Fibroblast of lung (primary cell): ENCODE results near the gene KREMEN2. TPM values are rescaled to one million over a fixed set of nuclear protein-coding genes. Genes with fewer than 3 reads are reported as not detected.
A peak's percentile ranks its signal among the peaks of the same experiment; 100 is the strongest.

ENCODE experiments used
- DNase-seq, 2 donors: peaks; one replicate each; pipeline versions ENCODE4 v3.0.0 to v3.0.0-alpha.2; 2010; ENCODE audit warnings: low read depth in 2 of 2
- H2AFZ ChIP-seq: 2 replicates; pipeline ENCODE4 v1.5.1; 2012; ENCODE audit warnings: low read length, control low read depth, inconsistent platforms
- H3K27ac ChIP-seq: 2 replicates; pipeline ENCODE4 v1.5.1; 2011; ENCODE audit warnings: low read length, control low read depth; ENCODE audit not compliant: insufficient read depth
- H3K27me3 ChIP-seq: 2 replicates; pipeline ENCODE4 v1.5.1; 2011; ENCODE audit warnings: mild to moderate bottlenecking, low read length; ENCODE audit not compliant: control insufficient read depth, insufficient read depth
- H3K36me3 ChIP-seq: 2 replicates; pipeline ENCODE4 v1.5.1; 2011; ENCODE audit warnings: low read length; ENCODE audit not compliant: control insufficient read depth, insufficient read depth
- H3K4me1 ChIP-seq: 2 replicates; pipeline ENCODE4 v1.5.1; 2011; ENCODE audit warnings: low read length; ENCODE audit not compliant: control insufficient read depth, insufficient read depth; ENCODE audit errors: extremely low read depth
- H3K4me2 ChIP-seq: 2 replicates; pipeline ENCODE4 v1.5.1; 2011; ENCODE audit warnings: low read length, control low read depth; ENCODE audit not compliant: insufficient read depth; ENCODE audit errors: extremely low read depth
- H3K4me3 ChIP-seq, 4 experiments: fragments of 200-600 bp in 1 of 4; sonication (generic) in 1 of 4; replicated peaks in 1 of 4; 2 replicates each; pipeline ENCODE4 v1.5.1; 2011 to 2016; ENCODE audit warnings: low read length in 4 of 4, low read depth in 3 of 4, mild to moderate bottlenecking in 3 of 4, control low read depth in 2 of 4, inconsistent platforms in 1 of 4, mixed read lengths in 1 of 4; ENCODE audit not compliant: insufficient read depth in 1 of 4; ENCODE audit errors: control extremely low read depth in 1 of 4
- H3K79me2 ChIP-seq: 2 replicates; pipeline ENCODE4 v1.5.1; 2012; ENCODE audit warnings: mild to moderate bottlenecking, low read length, inconsistent platforms; ENCODE audit not compliant: control insufficient read depth, insufficient read depth
- H3K9ac ChIP-seq: 2 replicates; pipeline ENCODE4 v1.5.1; 2011; ENCODE audit warnings: mild to moderate bottlenecking, low read length, control low read depth; ENCODE audit not compliant: insufficient read depth
- H3K9me3 ChIP-seq: 2 replicates; pipeline ENCODE4 v1.5.1; 2012; ENCODE audit warnings: low read depth, low read length; ENCODE audit not compliant: control insufficient read depth, insufficient read depth
- H4K20me1 ChIP-seq: 2 replicates; pipeline ENCODE4 v1.5.1; 2011; ENCODE audit warnings: low read length; ENCODE audit not compliant: control insufficient read depth, insufficient read depth; ENCODE audit errors: extremely low read depth
- CTCF ChIP-seq, 2 donors: IDR thresholded peaks in 1 of 2; conservative IDR thresholded peaks in 1 of 2; 1 replicate in 1 of 2; 2 replicates in 1 of 2; pipeline ENCODE4 v1.5.1; 2011 to 2012; ENCODE audit warnings: low read length in 2 of 2, control low read depth in 1 of 2, inconsistent platforms in 1 of 2, low read depth in 1 of 2, mild to moderate bottlenecking in 1 of 2
- EZH2 ChIP-seq: IDR thresholded peaks from 2 replicates; pipeline ENCODE4 v1.5.1; 2012; ENCODE audit warnings: low read length, control low read depth, mild to moderate bottlenecking; ENCODE audit errors: missing control alignments
- polyA plus RNA-seq, 2 donors: library from polyadenylated mRNA; depleted of rRNA in 1 of 2; stranded (reverse) in 1 of 2; unstranded in 1 of 2; fragments of >200 nt; gene quantifications; 2 replicates each; pipeline ENCODE4 v1.2.1, GENCODE V29; 2011 to 2012; ENCODE audit warnings: missing spikeins in 1 of 2
- total RNA-seq: library from RNA; depleted of rRNA; stranded (reverse); fragments of >200 nt; gene quantifications from 2 replicates; pipeline ENCODE4 v1.2.1, GENCODE V29; 2014

KREMEN2 gene
- total and polyA plus RNA-seq, 2 donors (not counting 1 experiment from before 2014, with no cell fraction given) = not detected

DNA sequence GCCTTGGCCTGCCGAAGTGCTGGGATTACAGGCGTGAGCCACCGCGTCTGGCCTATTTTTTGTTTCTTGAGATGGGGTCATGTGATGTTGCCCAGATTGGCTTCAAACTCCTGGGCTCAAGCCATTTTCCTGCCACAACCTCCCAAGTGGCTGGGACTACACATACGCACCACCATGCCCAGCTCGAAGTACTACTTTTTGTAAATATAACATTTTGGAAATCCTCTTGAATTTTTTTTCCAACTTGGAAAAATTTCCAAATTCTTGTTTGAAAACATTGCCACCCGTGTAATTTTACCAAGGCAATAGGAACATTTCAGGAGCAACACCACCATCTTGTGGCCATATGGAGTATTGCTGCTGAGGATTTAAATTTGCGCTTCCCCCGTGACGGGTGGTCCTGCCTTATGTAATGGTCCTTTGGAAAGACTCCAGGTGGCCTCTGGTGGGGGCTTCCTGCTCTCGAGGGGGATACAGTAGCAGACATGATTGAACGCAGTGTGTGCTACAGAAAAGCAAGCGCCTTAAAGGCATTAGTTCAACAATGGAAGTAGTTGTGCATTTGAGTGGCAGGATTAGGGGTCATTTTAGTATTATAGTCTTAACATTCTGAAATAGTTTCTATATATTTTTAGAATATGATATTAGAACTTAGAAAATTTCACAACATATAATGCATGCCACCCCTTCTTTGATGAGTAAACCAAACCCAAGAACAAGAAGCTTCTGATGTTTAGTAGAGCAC lies 44.4 kb upstream of the KREMEN2 start:
- peak; percentile 54 to 80 for DNase-seq
- no peaks in the 10 kb centered on the region for H3K27me3 ChIP-seq
- no peak overlapping the region for H3K9ac ChIP-seq
- no peaks in the 10 kb centered on the region for H3K9me3 ChIP-seq
- no peaks in the 10 kb centered on the region for H3K4me1 ChIP-seq
- H3K4me2 ChIP-seq = no peak overlapping the region
- no peak overlapping the region for H3K4me3 ChIP-seq
- peak; percentile 85 to 89 for TF ChIP-seq CTCF (conservative IDR thresholded peaks at IDR 0.05 in 1 of 2, IDR thresholded peaks at IDR 0.05 in 1 of 2; ENCODE audit: low read depth in 1 of 2, low read length in 2 of 2)
- no peak for TF ChIP-seq EZH2
- no peak overlapping the region for H2AFZ ChIP-seq
- peaks cover 3% of the 10 kb centered on the region for H3K36me3 ChIP-seq
- H3K79me2 ChIP-seq = no peaks in the 10 kb centered on the region
- H4K20me1 ChIP-seq = no peaks in the 10 kb centered on the region
- H3K27ac ChIP-seq = no peak overlapping the region

- no peak for DNase-seq
- Histone ChIP-seq H3K79me2 (no peaks in the 10 kb centered on the region), H3K27ac (no peak overlapping the region), H2AFZ (no peak overlapping the region), H3K36me3 (peaks cover 3% of the 10 kb centered on the region), H3K9ac (no peak overlapping the region), H3K4me1 (peaks cover 3% of the 10 kb centered on the region), H3K4me3 (no peak overlapping the region), H3K9me3 (no peaks in the 10 kb centered on the region), H3K4me2 (no peak overlapping the region), H4K20me1 (no peaks in the 10 kb centered on the region), H3K27me3 (no peaks in the 10 kb centered on the region)
- no peak for TF ChIP-seq EZH2
- no peak for TF ChIP-seq CTCF (conservative IDR thresholded peaks at IDR 0.05 in 1 of 2, IDR thresholded peaks at IDR 0.05 in 1 of 2; ENCODE audit: low read depth in 1 of 2, low read length in 2 of 2)
Observed at GRCh38 chr16:2923481-2923880, 40.6 kb upstream of the KREMEN2 start.

DNA sequence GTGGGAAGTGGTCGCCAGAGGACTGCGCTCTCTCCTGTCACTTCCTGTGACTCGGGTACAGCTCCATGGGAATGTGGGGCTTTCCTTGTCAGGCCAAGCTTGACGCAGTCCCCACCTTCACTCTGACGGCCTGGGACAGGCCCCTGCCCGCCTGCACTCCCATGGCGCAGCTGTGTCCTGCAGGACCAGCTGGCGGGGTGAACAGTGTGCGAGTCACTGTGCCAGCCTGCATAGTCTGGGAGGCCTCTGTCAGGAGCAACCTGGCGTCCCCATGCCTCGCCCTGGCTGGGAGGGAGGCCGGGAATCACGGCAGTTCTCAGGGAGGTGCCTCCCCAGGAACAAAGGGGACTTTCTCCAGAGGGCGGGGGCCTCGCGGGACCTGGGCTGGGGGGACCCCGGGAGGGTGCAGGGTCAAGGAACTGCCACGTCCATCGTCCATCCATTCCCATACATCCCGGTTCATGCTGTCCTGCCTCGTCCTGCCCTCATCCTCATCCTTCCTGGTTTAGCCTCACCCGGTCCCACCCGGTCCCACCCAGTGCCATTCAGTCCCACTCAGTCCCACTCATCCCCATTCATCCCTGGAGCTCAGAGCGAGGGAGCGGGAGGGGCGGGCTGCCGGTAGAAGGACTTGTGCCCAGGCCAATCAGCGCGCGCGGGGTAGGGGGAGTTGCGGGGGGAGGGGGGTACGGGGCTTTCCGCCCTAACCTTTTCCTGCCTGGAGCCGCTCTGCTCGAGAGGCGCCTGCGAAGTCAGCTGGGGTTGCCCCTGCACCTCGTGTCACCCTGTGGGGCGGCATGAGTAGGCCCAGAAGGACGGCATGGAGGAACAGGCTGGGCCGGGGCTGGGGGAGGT lies 38.9 kb upstream of the KREMEN2 start:
- Histone ChIP-seq H3K27me3 (no peaks in the 10 kb centered on the region), H3K4me1 (peaks cover 3% of the 10 kb centered on the region), H3K27ac (no peak overlapping the region), H4K20me1 (no peaks in the 10 kb centered on the region), H3K79me2 (no peaks in the 10 kb centered on the region), H2AFZ (no peak overlapping the region), H3K36me3 (peaks cover 9% of the 10 kb centered on the region), H3K9ac (no peak overlapping the region), H3K4me3 (no peak overlapping the region), H3K4me2 (no peak overlapping the region), H3K9me3 (no peaks in the 10 kb centered on the region)
- no peak for DNase-seq
- no peak for TF ChIP-seq EZH2
- no peak for TF ChIP-seq CTCF (conservative IDR thresholded peaks at IDR 0.05 in 1 of 2, IDR thresholded peaks at IDR 0.05 in 1 of 2; ENCODE audit: low read depth in 1 of 2, low read length in 2 of 2)
